Keratinocyte (primary cell): ENCODE measurements around the gene ADISSP. TPM values are rescaled to one million over a fixed set of nuclear protein-coding genes. Genes with fewer than 3 reads are reported as not detected.

Experiments used
- DNase-seq: peaks from one replicate; pipeline ENCODE4 v3.0.0-alpha.2; 2011; ENCODE audit warnings: low read depth, missing footprints, low spot score
- FAIRE-seq: peaks from 2 replicates; lab custom pipeline; 2011; peaks lifted over from hg19 to GRCh38; lab: Jason Lieb, UNC
- H2AFZ ChIP-seq: 2 replicates; pipeline ENCODE4 v1.6.0; 2012; ENCODE audit warnings: low read length, control low read depth, inconsistent platforms; ENCODE audit not compliant: control insufficient read depth
- H3K27ac ChIP-seq: 2 replicates; pipeline ENCODE4 v1.5.1; 2011; ENCODE audit warnings: low read length; ENCODE audit not compliant: control insufficient read depth, insufficient read depth
- H3K27me3 ChIP-seq: 3 replicates; pipeline ENCODE4 v1.6.0; 2011; ENCODE audit warnings: low read length; ENCODE audit not compliant: control insufficient read depth, insufficient read depth; ENCODE audit errors: extremely low read depth
- H3K36me3 ChIP-seq, 2 experiments: 2 replicates in 1 of 2; 3 replicates in 1 of 2; pipeline ENCODE4 v1.5.1; 2011; ENCODE audit warnings: low read length in 2 of 2, mild to moderate bottlenecking in 1 of 2; ENCODE audit not compliant: control insufficient read depth in 2 of 2, insufficient read depth in 2 of 2; ENCODE audit errors: extremely low read depth in 1 of 2
- H3K4me1 ChIP-seq: 3 replicates; pipeline ENCODE4 v1.5.1; 2011; ENCODE audit warnings: low read length; ENCODE audit not compliant: control insufficient read depth, insufficient read depth; ENCODE audit errors: extremely low read depth
- H3K4me2 ChIP-seq: 3 replicates; pipeline ENCODE4 v1.6.0; 2011; ENCODE audit warnings: low read depth, low read length; ENCODE audit not compliant: control insufficient read depth, insufficient read depth; ENCODE audit errors: extremely low read depth
- H3K4me3 ChIP-seq, 3 experiments: fragments of 200-600 bp in 1 of 3; sonication (generic) in 1 of 3; 2 replicates in 2 of 3; 3 replicates in 1 of 3; pipeline ENCODE4 v1.5.1; 2011 to 2016; ENCODE audit warnings: low read length in 3 of 3, mild to moderate bottlenecking in 3 of 3, control low read depth in 2 of 3, inconsistent platforms in 1 of 3, low read depth in 1 of 3, mixed read lengths in 1 of 3, mixed run types in 1 of 3, moderate library complexity in 1 of 3; ENCODE audit not compliant: control insufficient read depth in 2 of 3, insufficient read depth in 2 of 3; ENCODE audit errors: extremely low read depth in 1 of 3
- H3K79me2 ChIP-seq: 2 replicates; pipeline ENCODE4 v1.6.0; 2012; ENCODE audit warnings: low read length; ENCODE audit not compliant: control insufficient read depth, insufficient read depth
- H3K9ac ChIP-seq: 3 replicates; pipeline ENCODE4 v1.6.0; 2011; ENCODE audit warnings: low read length; ENCODE audit not compliant: control insufficient read depth, insufficient read depth; ENCODE audit errors: extremely low read depth
- H3K9me1 ChIP-seq: 3 replicates; pipeline ENCODE4 v1.6.0; 2011; ENCODE audit warnings: low read length; ENCODE audit not compliant: control insufficient read depth, insufficient read depth; ENCODE audit errors: extremely low read depth
- H3K9me3 ChIP-seq: 2 replicates; pipeline ENCODE4 v1.5.1; 2012; ENCODE audit warnings: low read depth, low read length; ENCODE audit not compliant: control insufficient read depth
- H4K20me1 ChIP-seq: 3 replicates; pipeline ENCODE4 v1.6.0; 2011; ENCODE audit warnings: low read length; ENCODE audit not compliant: control insufficient read depth, insufficient read depth; ENCODE audit errors: extremely low read depth
- CTCF ChIP-seq, 3 experiments: IDR thresholded peaks in 1 of 3; conservative IDR thresholded peaks in 1 of 3; optimal IDR thresholded peaks in 1 of 3; 2 replicates in 2 of 3; 3 replicates in 1 of 3; pipeline versions ENCODE3 to v1.5.1; 2011; ENCODE audit warnings: low read length in 3 of 3, mild to moderate bottlenecking in 3 of 3, moderate library complexity in 2 of 3, control low read depth in 1 of 3, inconsistent platforms in 1 of 3; ENCODE audit not compliant: insufficient read depth in 2 of 3; ENCODE audit errors: extremely low read depth in 1 of 3
- EZH2 ChIP-seq: IDR thresholded peaks from one replicate; pipeline ENCODE4 v1.6.1; 2012; ENCODE audit warnings: inconsistent platforms, mild to moderate bottlenecking, low read length, moderate library complexity
- dilution Hi-C: fragments of 300-500 bp; cut with MboI; formaldehyde crosslinking; loops from one replicate; pipeline ENCODE4 v1.7.0; 2020; ENCODE audit warnings: low sequenced_read_pairs; ENCODE audit not compliant: extremely low pct_ligation_motif_present
- polyA plus RNA-seq, 5 experiments: library from polyadenylated mRNA; depleted of rRNA in 3 of 5; stranded (reverse) in 3 of 5; stranded (forward) in 1 of 5; unstranded in 1 of 5; fragments of >200 nt; gene quantifications; 1 replicate in 1 of 5; 2 replicates in 3 of 5; 3 replicates in 1 of 5; pipeline versions ENCODE4 v1.2.1 to v1.2.3, GENCODE V29; 2011 to 2012; ENCODE audit warnings: missing spikeins in 2 of 5, low read depth in 1 of 5, low replicate concordance in 1 of 5

Gene ADISSP
- polyA plus RNA-seq, 1 donor (not counting 4 experiments of a cell fraction or from before 2014, with no cell fraction given) = 28.2 TPM

DNA sequence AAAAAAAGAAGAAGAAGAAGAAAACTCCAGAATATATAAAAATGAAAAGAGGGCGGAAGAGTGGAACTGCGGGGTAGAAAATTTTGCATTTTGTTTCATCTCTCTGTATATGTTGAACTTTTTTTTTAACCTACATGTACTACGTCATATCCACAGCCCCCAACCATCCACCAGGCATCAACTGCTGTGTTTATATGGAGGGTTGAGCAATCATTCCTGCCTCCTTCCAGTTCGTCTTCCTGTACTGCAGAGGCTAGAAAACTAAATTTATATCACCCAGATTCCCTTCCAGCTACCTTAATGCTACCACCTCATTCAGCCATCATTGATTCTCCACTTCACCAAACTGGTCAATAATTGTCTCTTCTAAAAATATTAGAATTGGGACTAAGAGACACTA lies 45.6 kb downstream of the ADISSP start:
- Histone ChIP-seq H3K9me3 (no peaks in the 10 kb centered on the region), H3K9ac (no peak overlapping the region), H2AFZ (no peak overlapping the region), H4K20me1 (no peaks in the 10 kb centered on the region), H3K4me2 (no peak overlapping the region), H3K27ac (no peak overlapping the region), H3K4me1 (no peaks in the 10 kb centered on the region), H3K36me3 (no peaks in the 10 kb centered on the region), H3K9me1 (no peaks in the 10 kb centered on the region), H3K79me2 (no peaks in the 10 kb centered on the region), H3K4me3 (no peak overlapping the region), H3K27me3 (no peaks in the 10 kb centered on the region)
- FAIRE-seq (no peak), DNase-seq (no peak)
- dilution Hi-C loops = no loop called here
- TF ChIP-seq EZH2 (no peak), CTCF (optimal IDR thresholded peaks at IDR 0.05 in 1 of 3, IDR thresholded peaks at IDR 0.05 in 1 of 3, conservative IDR thresholded peaks at IDR 0.05 in 1 of 3; ENCODE audit: extremely low read depth in 1 of 3, insufficient read depth in 2 of 3, low read length in 3 of 3) (no peak)

GRCh38 chr20:3720626-3721025 lies 46.9 kb downstream of the ADISSP start:
- Histone ChIP-seq H3K9ac (no peak overlapping the region), H3K27ac (no peak overlapping the region), H2AFZ (no peak overlapping the region), H3K4me1 (no peaks in the 10 kb centered on the region), H3K27me3 (no peaks in the 10 kb centered on the region), H3K9me3 (no peaks in the 10 kb centered on the region), H3K9me1 (no peaks in the 10 kb centered on the region), H3K4me2 (no peak overlapping the region), H3K79me2 (no peaks in the 10 kb centered on the region), H3K4me3 (no peak overlapping the region), H3K36me3 (no peaks in the 10 kb centered on the region), H4K20me1 (no peaks in the 10 kb centered on the region)
- DNase-seq (no peak), FAIRE-seq (no peak)
- dilution Hi-C loops = no loop called here
- TF ChIP-seq EZH2 (no peak), CTCF (optimal IDR thresholded peaks at IDR 0.05 in 1 of 3, IDR thresholded peaks at IDR 0.05 in 1 of 3, conservative IDR thresholded peaks at IDR 0.05 in 1 of 3; ENCODE audit: extremely low read depth in 1 of 3, insufficient read depth in 2 of 3, low read length in 3 of 3) (no peak)
